ENCODE data around the gene ABCA9.

- TF ChIP-seq TAF1 (IDR thresholded peaks at IDR 0.05; ENCODE audit: borderline replicate concordance, insufficient read depth, low read length), result no peak
- no peak for TF ChIP-seq SIN3A (IDR thresholded peaks at IDR 0.05; ENCODE audit: borderline replicate concordance, insufficient read depth, low read length)
- TF ChIP-seq POLR2AphosphoS5 (IDR thresholded peaks at IDR 0.05; ENCODE audit: low read depth, low read length), result no peak
These were observed 110.0 kb downstream of the ABCA9 start for GRCh38 chr17:68950725-68951124.

Data from PFSK-1 (cell line).